ENCODE data around the gene GMPR2.

Gene GMPR2

DNA sequence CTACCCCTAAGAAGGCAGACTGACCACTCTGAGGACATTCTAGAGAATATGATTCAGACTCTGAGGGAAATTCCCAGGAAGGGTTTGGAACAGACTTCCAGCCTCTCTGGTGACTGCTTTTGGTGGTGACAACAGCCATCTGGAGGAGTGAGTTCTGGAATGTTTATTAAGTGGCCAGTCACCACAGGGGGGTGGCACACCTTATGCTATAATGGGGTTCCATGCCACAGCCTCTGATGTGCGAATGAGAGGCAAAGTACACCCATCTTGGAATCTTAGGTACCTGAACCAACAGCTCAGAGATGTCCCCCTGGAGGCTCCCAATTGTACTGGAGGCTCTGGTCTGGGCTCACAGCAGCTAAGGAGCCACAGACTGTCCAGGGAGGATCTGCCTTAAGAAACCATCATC, 19.2 kb downstream of the GMPR2 start:
- TF ChIP-seq, protein P1, sequence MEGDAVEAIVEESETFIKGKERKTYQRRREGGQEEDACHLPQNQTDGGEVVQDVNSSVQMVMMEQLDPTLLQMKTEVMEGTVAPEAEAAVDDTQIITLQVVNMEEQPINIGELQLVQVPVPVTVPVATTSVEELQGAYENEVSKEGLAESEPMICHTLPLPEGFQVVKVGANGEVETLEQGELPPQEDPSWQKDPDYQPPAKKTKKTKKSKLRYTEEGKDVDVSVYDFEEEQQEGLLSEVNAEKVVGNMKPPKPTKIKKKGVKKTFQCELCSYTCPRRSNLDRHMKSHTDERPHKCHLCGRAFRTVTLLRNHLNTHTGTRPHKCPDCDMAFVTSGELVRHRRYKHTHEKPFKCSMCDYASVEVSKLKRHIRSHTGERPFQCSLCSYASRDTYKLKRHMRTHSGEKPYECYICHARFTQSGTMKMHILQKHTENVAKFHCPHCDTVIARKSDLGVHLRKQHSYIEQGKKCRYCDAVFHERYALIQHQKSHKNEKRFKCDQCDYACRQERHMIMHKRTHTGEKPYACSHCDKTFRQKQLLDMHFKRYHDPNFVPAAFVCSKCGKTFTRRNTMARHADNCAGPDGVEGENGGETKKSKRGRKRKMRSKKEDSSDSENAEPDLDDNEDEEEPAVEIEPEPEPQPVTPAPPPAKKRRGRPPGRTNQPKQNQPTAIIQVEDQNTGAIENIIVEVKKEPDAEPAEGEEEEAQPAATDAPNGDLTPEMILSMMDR (conservative IDR thresholded peaks at IDR 0.05; ENCODE audit: low read depth, low read length), result no peak
- Histone ChIP-seq H2AFZ (ENCODE audit: low read depth) (no peak overlapping the region), H3K4me2 (no peak overlapping the region)

DNA sequence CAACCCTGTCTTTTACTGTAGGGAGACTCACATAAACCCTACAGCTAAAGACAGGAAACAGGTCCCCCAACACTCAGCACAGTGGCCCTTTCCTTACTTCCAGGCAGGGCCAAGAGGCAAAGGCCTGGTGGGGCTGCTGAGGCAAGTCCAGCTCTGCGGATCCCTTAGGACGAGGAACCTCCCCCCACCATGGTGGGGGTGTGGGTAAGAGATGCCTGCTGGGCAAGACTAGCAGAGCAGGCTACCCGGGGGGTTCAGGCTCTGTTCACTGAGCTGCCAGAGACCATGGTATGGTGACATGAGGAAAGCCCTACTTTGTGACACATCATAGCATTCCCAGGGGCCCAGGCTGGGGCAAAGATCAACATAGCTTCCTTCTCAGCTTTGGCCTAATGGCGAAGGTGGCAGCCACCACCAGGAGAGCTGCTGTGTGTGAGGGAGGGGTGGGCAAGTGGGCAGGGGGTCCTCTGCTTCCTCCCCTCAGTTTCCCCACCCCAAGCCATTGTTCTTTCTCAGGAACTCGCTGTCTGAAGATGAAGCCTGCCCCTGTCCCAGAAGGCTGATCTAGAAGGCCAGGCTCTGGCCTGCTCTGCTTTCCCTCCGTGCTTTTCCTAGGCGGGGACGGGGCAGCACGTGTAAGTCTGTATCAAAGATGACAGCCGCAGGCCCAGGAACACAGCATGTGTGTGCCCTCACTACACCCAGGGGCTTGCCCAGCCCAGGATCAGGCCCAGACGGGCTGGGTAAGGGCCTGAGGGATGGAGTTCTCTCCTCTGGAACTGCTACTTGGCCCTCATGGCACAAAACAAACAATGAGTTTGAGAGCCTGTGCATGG, 19.8 kb downstream of the GMPR2 start:
- H3K79me2 ChIP-seq (ENCODE audit: insufficient read depth, low read depth), result no peaks in the 10 kb centered on the region
- H4K20me1 ChIP-seq (ENCODE audit: insufficient read depth), result no peaks in the 10 kb centered on the region
- no peak overlapping the region for H3K4me2 ChIP-seq
- TF ChIP-seq, protein P1 (conservative IDR thresholded peaks at IDR 0.05; ENCODE audit: low read depth, low read length), result no peak
- H3K27ac ChIP-seq, result no peak overlapping the region
- H3K9ac ChIP-seq, result no peak overlapping the region
- H3K36me3 ChIP-seq (ENCODE audit: insufficient read depth), result no peaks in the 10 kb centered on the region
- no peak overlapping the region for H2AFZ ChIP-seq (ENCODE audit: low read depth)
- no peaks in the 10 kb centered on the region for H3K27me3 ChIP-seq (ENCODE audit: insufficient read depth, low read depth)
- H3K4me3 ChIP-seq (IDR thresholded peaks at IDR 0.05; ENCODE audit: insufficient read depth, low read depth, low read length), result no peak overlapping the region
- peaks cover 2% of the 10 kb centered on the region for H3K4me1 ChIP-seq (ENCODE audit: low read depth, poor library complexity, severe bottlenecking)

More for the DNA sequence above, 19.2 kb downstream of the GMPR2 start:
- no peak overlapping the region for H3K4me3 ChIP-seq (IDR thresholded peaks at IDR 0.05; ENCODE audit: insufficient read depth, low read depth, low read length)
- no peaks in the 10 kb centered on the region for H3K27me3 ChIP-seq (ENCODE audit: insufficient read depth, low read depth)
- no peaks in the 10 kb centered on the region for H4K20me1 ChIP-seq (ENCODE audit: insufficient read depth)
- no peaks in the 10 kb centered on the region for H3K79me2 ChIP-seq (ENCODE audit: insufficient read depth, low read depth)
- H3K9ac ChIP-seq, result no peak overlapping the region
- H3K36me3 ChIP-seq (ENCODE audit: insufficient read depth), result no peaks in the 10 kb centered on the region
- no peak overlapping the region for H3K27ac ChIP-seq
- peaks cover 8% of the 10 kb centered on the region for H3K4me1 ChIP-seq (ENCODE audit: low read depth, poor library complexity, severe bottlenecking)

DNA sequence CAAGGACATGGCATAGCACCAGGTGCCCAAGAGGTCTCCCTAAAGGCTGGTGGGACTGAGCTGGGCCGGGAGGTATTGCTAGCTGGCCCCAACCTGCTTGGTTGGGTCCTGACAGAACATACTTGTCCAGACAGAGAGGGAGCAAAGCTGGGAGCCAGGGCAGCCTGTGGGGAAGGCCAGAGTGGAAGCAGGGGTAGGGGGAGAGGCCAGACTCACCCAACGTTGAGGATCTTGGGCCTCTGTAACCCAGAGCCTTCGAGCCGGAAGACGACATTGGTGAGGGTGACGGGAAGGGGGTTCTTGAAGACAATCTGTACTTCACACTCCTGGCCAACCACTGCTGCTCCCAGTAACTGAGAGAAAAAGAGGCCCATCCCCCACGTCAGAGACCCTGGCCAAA, 21.2 kb downstream of the GMPR2 start:
- no peak overlapping the region for H2AFZ ChIP-seq (ENCODE audit: low read depth)
- H3K9ac ChIP-seq, result no peak overlapping the region
- H3K79me2 ChIP-seq (ENCODE audit: insufficient read depth, low read depth), result no peaks in the 10 kb centered on the region
- H3K4me1 ChIP-seq (ENCODE audit: low read depth, poor library complexity, severe bottlenecking), result no peaks in the 10 kb centered on the region
- no peaks in the 10 kb centered on the region for H3K36me3 ChIP-seq (ENCODE audit: insufficient read depth)
- TF ChIP-seq, protein P1 (conservative IDR thresholded peaks at IDR 0.05; ENCODE audit: low read depth, low read length), result no peak
- no peak overlapping the region for H3K4me3 ChIP-seq (IDR thresholded peaks at IDR 0.05; ENCODE audit: insufficient read depth, low read depth, low read length)
- no peak overlapping the region for H3K27ac ChIP-seq
- H3K27me3 ChIP-seq (ENCODE audit: insufficient read depth, low read depth), result no peaks in the 10 kb centered on the region
- H3K4me2 ChIP-seq, result no peak overlapping the region
- H4K20me1 ChIP-seq (ENCODE audit: insufficient read depth), result no peaks in the 10 kb centered on the region

DNA sequence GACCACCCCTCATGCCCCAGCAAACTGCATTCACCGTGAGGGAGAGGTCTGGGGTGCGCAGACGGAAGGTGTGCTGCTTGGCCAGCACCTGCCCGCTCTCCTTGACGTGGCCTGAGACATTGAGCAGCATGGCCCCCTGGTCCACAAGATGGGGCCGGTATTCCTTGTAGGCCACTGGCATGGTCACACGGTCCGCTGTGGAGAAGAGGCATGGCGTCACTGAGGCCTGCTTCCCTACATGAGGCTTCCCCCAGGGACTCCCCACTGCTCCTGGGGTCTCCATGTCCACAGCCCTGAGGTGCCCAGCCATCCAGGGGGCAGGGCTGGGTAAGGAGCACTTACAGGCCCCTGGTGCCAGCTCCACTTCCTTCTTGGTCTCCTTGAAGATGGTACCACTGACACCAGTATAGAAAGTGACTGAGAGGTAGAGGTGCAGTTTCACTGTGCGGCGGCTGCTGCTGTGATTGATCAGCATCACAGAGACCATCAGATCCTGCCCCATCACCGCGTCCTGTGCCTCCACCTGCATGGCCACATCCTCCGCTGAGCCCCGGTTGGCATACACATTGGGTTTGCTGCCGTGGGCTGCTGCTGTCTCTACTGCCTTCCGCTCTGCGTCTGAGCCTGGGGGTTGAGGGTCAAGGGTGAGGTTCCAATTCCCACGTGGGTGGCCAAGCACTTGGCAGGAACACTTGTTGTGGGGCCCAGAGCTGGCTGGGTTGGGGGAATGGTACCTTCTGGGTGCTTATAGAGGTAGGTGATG, 22.1 kb downstream of the GMPR2 start:
- Histone ChIP-seq H3K4me1 (ENCODE audit: low read depth, poor library complexity, severe bottlenecking) (no peaks in the 10 kb centered on the region), H3K4me3 (IDR thresholded peaks at IDR 0.05; ENCODE audit: insufficient read depth, low read depth, low read length) (no peak overlapping the region), H3K9ac (no peak overlapping the region), H3K27ac (no peak overlapping the region), H2AFZ (ENCODE audit: low read depth) (no peak overlapping the region), H4K20me1 (ENCODE audit: insufficient read depth) (no peaks in the 10 kb centered on the region), H3K36me3 (ENCODE audit: insufficient read depth) (no peaks in the 10 kb centered on the region), H3K27me3 (ENCODE audit: insufficient read depth, low read depth) (no peaks in the 10 kb centered on the region), H3K79me2 (ENCODE audit: insufficient read depth, low read depth) (no peaks in the 10 kb centered on the region), H3K4me2 (no peak overlapping the region)
- TF ChIP-seq, protein P1 (conservative IDR thresholded peaks at IDR 0.05; ENCODE audit: low read depth, low read length), result no peak

All from KMS-11 (cell line).